NCI-H748 (cell line): ENCODE results near the gene TNS1.
A peak's percentile ranks its signal among the peaks of the same experiment; 100 is the strongest.

Experiments
- DNase-seq: peaks from one replicate; lab custom pipeline; 2025; ENCODE audit not compliant: unreplicated experiment; lab: John Stamatoyannopoulos, UW

Gene TNS1

DNA sequence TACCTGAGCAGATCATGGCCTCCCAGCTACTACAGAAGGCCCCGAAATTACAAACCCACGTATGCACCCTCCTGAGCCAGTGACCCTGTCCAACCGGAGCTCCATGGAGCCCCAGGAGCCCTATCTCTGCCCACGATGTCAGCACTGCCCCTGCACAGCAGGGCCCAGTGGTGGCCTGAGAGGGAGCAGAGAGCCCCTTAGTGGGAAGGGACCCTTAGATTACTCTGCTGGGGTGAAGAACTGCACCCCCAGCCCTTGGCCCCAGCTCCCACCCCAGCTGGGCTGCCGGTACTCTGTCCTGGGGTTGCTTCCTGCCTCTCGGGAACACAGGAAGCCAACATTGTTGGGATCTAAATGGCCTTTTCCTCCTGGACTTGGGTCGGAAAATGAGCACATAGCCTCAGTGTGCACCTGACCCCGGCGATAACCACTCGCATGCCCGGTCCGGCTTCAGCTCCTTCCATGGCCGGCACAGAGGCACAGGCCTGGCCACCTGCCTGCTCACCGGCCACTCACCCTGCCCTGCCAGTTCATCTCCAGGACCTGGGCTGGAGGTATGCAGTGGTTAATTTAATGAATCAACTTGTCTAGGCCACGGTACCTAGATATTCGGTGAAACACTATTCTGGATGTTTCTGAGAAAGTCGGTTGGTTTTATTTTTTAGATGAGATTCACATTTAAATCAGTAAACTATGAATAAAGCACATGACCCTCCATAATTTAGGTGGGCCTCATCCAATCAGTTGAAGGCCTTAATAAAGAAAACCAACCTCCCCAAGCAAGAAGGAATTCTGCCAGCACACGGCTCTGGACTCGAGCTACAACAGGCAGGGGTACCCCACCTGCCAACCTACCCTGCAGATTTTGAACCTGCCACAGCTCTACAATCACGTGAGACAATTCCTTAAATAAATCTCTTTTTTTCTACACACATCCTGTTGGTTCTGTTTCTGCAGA, 19.2 kb downstream of the TNS1 start:
- no peak for DNase-seq

DNA sequence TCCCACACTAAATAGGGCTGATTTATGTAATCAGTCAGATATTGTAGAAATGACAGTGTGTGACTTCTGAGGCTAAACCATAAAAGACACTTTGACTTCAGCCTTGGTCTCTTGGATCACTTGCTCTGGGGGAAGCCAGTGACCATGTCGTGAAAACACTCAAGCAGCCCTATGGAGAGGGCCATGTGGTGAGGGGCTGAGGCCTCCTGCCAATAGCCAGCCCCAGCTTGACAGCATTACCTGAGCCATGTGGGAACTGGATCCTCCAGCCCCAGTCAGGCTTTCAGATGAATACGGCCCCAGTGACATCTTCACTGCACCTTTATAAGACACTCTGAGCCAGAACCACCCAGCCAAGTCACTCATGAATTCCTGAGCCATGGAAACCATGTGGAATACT, 20.8 kb downstream of the TNS1 start:
- DNase-seq = no peak

DNA sequence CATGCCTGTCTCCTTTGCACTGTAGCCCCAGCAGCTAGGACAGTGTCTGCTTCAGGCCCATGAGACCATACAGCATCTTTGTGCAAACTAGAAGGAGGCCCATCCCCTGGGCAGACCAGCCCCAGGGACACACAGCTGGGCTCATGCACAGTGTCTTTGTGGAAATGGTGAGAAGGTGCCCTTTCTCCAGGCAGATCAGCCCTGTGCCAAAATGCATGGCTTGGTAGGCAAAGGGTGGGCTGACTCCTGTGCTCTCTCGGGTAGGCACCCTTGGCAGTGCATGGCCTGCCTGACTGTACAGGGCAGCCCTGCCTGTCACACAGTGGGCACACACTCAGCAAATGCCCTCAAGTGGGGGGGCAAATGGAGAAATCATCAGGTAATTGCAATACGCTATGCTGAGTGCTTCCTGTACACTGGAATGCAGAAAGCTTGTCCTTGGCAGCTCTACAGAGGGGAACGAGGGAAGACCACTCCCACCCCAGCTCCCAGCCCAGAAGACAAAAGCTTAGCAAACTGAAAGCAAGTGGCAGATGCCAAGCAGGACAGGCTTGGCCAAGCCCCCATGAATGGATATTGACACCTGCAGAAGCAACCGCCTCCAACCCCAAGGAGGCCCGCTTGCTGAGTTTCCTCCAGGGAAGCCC, 21.6 kb downstream of the TNS1 start:
- no peak for DNase-seq

DNA sequence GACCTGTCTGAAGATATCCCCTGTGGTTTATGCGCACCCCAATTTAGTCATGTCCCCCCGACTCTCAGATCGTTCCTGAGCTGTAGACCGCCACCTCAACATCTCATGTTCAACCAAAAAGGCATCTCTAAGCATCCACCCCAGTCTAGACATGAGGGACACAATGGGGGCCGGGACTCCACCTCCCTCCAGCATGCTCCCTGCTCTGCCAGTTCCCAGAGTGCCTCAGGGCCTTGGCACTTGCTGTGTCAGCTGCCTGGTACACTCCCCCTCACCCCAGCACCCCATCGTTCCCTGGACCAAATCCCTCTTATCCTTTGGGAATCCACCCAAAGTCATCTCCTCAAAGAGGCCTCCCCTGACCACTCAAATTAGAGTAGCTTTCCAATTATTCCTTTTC, 22.2 kb downstream of the TNS1 start:
- no peak for DNase-seq

DNA sequence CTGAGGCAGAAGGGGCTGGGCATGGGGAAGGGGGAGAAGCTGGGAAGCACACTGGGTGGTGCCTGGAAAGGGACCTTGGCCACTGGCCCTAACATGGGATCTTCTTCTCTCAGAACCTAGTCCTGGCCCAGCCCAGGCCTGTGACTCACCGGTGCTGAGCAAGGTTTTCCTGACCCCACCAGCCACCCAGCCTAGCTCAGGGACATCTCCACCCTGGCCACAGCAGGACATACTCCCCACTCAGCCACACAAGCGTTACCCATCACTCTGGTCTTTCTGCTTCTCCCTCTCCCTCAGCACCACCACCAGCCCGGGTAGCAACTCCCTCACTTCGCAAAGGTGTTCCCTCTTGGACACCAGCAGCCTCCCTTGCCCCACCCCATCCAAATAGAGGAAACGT, 22.8 kb downstream of the TNS1 start:
- no peak for DNase-seq

DNA sequence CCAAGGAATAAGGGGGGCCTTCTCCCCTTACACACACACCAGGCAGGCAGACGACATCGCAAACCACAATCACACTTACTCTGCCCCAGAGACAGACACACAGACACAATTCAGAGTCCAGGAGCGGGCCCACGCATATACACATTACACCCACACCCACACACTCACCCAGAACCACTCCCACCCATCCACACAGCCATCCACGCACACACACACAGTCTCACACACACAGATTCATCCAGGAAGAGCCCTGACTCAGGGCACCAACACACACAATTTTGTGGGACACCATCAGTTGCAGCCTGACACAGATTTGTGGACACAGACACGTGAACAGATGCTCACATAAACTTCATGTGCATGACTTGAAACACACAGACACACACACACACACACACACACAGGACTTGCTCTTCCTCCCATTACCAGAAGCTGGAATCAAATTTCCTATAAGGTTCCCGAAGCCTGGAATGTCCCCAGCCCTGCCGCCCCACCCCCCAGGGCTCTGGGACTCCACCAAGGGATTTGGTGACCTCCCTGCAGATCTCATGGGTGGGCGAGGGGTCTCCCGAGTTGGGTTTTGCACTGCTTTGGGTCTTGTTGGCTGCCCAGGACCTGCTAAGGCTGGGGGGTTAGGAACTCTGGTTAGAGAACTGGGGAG, 23.5 kb downstream of the TNS1 start:
- DNase-seq = no peak

DNA sequence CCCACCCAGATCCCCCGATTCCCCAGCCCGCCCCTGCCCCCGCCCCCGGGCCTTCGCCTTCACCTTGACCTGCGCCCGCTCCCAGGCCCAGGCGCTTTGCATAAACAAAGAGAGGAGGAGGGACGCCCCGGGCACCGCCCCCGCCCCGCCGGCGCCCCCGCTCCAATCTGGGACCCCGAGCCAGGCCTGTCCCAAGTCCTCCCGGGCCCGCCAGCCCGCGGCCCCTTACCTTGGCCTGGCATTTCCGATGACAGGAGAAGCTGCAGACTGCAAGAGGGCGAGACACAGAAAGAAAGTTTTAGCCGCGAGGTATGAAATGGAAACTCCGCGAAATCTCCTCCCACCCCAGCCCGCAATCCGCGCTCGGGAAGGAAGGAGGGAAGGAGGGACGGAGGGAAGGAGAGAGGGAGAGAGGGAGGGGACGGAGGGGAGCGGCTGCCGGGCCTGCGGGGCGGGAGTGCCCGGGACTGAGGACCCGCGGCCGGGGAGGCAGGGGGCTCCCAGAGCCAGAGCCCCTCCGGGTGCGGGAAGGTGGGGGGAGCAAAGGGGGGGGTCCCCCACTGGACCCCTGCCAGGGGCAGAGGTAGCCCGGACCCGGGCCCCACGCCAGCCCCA, 24.2 kb downstream of the TNS1 start:
- DNase-seq = no peak

DNA sequence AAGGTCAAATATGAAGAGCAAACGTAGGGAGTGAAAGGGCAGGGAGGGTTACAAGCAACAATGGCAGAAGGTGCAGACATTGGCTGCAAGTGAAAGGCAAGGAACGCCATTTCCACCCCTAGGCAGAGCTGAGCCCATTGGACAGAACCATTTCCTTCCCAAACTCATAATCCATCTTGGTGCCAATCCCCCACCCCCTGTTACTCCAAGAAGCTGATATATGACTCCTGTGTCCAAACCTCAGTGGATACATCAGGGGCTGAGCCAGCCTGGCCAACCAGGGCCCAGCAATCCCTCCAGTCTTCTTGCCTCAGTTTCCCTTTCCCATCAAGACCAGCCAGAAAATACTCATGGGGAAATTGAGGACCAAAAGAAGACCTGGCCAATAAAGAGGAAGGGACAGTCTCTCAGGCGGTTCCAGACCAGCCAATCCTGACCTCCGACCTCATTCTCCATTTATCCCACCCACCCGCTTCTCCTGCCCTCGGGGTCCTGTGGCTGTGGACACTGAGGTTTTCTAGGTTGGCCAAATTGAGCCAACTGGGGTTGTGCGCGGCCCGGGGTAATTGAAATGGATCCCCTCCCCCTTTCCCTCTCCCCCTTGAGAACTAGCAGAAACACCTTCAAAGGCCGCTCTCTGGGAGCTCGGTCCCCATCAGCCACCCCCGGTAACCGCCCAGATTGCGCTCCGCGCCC, 24.8 kb downstream of the TNS1 start:
- no peak for DNase-seq

DNA sequence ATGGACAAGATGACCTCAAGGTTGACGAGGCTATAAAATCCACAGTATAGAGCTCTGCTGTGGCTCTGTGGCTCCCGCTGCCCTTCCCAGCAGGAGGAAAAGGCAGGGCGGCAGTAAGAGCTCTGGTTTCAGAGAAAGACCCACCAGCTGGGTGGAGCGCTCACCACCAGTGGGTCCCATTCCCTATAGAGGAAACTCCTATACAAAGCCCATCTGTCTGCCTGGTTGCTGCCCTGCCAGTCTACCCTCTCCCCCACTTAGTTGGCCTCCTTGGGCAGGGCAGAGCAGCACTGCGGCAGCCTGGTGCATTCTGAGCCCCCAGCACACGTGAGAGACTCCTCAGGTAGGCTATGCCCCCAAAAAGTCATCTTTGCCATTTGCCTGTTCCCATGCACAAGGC, 26.5 kb downstream of the TNS1 start:
- no peak for DNase-seq

DNA sequence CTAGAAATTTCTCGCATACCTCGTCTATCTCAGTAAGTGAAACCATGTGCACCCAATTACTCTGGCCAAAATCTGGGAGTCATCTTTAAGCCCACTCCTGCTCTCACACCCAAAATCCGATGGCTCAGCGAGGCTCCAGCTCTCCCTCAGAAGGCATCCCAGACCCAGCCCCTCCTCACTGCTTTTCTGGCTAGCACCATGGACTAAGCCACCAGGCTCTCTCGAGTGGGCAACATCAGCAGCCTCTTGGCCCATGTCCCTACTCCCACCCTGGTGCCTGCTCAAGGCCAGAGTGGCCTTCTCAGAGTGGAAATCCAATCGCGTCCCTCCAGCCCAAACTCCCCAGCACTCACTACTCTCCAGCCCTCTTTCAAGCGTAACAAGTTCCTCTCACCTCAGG, 27.2 kb downstream of the TNS1 start:
- no peak for DNase-seq

DNA sequence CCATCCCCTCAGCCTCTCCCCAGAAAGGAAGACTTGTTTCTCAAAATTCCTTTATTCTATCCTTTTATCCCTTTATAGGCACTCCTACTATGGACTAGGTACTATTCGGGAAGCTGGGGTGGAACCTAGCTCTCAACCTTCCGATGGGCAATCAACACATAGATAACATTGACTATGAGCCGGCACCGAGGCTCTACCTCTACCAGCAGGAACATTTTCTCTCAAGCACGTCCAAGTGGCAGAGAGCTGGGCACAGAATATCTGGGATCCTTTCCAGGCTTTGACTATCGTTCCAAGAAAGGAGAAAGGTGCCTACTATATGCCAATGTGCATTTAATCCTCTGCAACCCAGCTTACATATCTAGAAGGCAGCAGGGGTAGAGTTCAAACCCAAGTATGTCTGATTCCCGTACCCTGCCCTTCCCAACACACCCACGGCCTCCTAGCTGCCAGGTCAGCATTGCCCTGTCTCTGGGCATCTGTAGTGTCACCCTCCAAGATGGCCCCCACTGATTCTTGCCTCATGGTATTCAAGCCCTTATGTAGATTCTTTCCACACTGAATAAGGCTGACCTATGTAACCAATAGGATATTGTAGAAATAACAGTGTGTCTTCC, 28.3 kb downstream of the TNS1 start:
- no peak for DNase-seq

DNA sequence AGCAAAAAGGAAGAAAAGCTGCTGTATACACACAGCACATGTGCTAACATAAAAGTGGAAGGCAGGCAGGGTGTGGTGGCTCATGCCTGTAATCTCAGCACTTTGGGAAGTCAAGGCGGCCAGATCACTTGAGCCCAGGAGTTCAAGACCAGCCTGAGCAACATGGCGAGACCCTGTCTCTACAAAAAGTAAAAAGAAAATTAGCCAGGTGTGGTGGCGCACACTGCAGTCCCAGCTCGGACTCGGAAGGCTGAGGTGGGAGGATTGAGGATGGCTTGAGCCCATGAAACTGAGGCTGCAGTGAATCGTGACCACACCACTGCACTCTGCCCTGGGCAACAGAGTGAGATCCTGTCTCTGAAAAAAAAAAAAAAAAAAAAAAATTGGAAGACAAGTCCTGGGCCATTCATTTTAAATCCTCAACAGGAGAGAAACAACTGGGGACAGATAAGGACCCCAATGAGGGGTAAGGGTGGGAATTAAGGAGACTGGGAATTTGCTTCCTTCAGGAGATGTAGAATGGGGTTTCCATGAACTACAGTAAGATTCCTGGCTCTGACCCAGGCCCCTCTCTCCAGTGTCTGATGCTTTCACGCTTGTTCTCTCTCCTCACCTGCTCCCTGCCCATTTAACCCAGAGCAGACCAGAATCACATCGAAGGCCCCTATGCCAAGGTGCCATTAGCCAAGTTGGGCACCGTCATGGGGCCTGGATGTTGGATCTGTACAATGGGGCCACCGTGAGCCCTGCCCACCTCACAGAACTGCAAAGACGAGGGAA, 29.6 kb downstream of the TNS1 start:
- no peak for DNase-seq

DNA sequence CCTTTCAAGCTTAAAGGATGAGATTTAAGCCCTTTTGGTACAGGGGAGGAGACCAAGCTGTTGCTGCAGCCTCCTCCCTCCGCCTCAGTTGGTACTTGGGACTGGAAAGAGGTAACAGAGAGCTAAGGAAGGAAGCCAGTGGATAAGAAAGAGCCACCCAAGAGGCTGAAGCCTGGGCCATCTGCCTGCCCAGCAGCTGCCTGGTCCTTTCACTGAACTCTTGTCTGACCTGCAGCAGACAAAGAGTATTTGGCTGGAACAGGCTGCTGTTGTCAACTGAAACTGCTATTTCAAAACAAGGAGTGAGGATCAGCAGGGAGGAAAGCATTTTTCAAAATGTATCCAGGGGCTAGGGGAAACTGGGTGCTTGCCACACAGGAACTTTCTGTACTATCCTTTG, 30.3 kb downstream of the TNS1 start:
- peak; percentile 44 for DNase-seq

DNA sequence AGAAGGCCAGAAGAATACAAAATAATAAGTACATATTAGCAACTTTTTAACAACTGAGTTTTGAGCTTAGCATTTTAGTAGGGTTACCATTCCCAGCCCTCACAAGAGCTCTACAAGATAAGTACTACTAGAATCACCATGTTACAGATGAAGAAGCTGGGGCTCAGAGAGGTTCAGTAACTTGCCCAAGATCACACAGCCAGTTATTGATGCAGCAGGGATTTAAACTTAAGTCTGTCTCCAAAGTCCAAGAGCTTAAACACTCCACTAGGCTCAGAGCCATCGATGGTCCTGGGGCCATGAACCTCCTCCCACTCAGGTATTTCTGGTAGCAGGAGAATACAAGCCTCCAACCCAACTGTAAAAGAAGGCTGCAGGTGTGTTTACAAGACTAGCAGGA, 30.8 kb downstream of the TNS1 start:
- no peak for DNase-seq

DNA sequence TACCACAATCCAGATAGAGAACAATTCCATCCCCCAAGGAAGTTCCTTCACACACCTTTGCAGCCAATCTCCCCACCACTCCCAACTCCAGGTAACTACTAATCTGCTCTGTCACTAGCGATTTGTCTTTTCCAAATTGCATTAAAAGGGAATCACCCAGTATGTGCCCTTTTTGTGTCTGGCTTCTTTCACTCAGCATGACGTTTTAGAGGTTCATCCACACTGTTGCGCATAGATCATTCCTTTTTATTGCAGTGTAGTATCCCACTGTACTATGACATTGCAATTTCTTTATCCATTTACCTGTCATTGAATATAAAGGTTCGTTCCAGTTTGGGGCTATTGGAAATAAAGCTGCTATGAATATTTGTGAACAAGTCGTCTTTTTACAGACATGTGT, 31.6 kb downstream of the TNS1 start:
- no peak for DNase-seq

DNA sequence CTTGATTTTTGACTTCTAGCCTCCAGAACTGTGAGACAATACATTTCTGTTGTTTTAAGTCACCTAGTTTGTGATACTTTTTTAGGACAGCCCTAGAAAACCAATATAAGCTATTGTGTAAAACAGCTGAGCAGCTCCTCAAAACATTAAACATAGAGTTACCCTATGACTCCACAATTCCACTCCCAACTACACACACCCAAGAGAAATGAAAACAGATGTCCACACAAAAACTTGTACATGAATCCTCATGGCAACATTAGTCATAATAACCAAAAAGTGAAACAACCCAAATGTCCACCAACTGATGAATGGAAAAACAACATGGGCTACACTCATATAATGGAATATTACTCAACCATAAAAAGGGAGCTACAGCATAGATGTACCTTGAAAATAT, 32.6 kb downstream of the TNS1 start:
- DNase-seq = no peak

DNA sequence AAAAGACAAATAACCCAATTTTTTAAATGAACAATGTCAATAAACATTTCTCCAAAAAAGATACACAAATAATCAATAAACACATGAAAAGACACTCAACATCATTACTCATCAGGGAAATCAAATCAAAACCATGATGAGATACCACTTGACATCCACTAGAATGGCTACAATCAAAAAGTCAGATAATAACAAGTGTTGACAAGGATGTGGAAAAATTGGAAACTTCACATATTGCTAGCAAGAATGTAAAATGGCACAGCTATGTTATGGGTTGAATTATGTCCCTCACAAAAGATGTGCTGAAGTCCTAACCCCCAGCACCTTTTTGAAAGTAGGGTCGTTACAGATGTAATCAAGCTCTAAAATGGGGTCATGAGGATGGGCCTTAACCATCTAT, 33.2 kb downstream of the TNS1 start:
- no peak for DNase-seq

DNA sequence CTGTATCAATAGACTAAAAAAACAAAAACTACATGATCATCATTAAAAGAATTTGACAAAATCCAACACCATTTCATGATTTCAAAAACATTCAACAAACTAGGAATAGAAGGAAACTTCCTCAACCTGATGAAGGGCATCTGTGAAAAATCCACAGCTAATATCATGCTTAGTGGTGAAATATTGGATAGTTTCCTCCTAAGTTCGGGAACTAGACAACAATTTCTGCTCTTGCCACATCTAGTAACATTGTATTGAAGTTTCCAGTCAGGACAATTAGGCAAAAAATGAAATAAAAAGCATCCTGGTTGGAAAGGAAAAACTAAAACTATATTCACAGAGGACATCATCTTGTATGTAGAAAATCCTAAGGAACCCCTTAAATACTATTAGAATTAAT, 34.8 kb downstream of the TNS1 start:
- DNase-seq = no peak

DNA sequence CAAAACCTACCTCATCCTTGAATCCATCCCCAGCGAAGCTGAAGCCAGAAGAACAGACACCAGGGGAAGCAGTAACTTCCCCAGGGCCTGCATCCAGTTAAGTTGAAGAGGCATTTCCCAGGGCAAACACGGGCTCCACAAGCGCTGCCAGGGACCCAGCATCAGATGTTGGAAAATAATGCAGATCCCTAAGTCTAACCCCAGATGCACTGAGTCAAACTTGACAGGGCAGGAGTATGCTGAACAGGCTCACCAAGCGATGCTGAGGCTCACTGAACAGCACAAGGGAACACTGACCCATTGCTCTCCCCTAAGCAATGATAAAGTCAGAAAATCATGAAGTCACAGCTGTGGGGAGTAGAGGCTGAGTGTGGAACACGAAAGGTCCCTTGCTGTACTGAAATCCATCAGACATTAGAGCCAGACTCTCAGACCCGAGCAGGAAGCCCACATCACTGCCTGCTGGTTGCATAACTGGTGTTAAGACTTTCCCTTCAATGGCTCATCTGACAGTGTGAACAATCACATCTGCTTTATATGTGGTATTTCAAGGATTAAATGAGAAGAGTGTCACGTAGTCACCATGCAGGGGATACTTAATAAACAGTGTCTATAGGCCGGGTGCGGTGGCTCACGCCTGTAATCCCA, 36.2 kb downstream of the TNS1 start:
- no peak for DNase-seq
